Panc1 (cell line): ENCODE data around the gene DPP7. TPM values are rescaled to one million over a fixed set of nuclear protein-coding genes. Genes with fewer than 3 reads are reported as not detected.
"Not testable (repeated sequence)": the region's sequence is repeated elsewhere in the genome, so short reads cannot be mapped to it uniquely, and the experiment has no call there.

Experiments used
- ATAC-seq: fragments of 200-7000 bp; cut with Tn5 transposase; 2 replicates; pipeline ENCODE4 v1.9.1; 2020; ENCODE audit warnings: mild to moderate bottlenecking, moderate library complexity
- BruUV-seq: library from RNA; stranded (reverse); fragments of 400-500 nt; replicated peaks from 2 replicates; lab custom pipeline; 2021; lab: Mats Ljungman, UMichigan
- CTCF ChIA-PET: fragments of 300-600 bp; sonication (Branson Sonifier 250); formaldehyde crosslinking; loops from one replicate; lab custom pipeline; 2022; ENCODE audit warnings: antibody characterized with exemption; lab: Charles Lee
- POLR2A ChIA-PET: fragments of 300-600 bp; sonication (Branson Sonifier 250); formaldehyde crosslinking; loops from one replicate; lab custom pipeline; 2022; ENCODE audit warnings: antibody characterized with exemption; lab: Charles Lee
- DNase-seq: peaks from one replicate; pipeline ENCODE4 v3.0.0-alpha.2; 2010; ENCODE audit warnings: low read depth, low spot score
- H3K27ac ChIP-seq: 2 replicates; pipeline ENCODE4 v1.5.1; 2011; ENCODE audit warnings: mild to moderate bottlenecking, low read length, inconsistent platforms
- H3K27me3 ChIP-seq: fragments of 200-500 bp; sonication (Bioruptor generic); 2 replicates; pipeline ENCODE4 v1.6.0; 2014; ENCODE audit warnings: low read length, inconsistent platforms; ENCODE audit not compliant: control insufficient read depth, insufficient read depth
- H3K36me3 ChIP-seq: fragments of 200-500 bp; sonication (Bioruptor generic); 2 replicates; pipeline ENCODE4 v1.5.1; 2014; ENCODE audit warnings: inconsistent platforms, mild to moderate bottlenecking, low read length, moderate library complexity; ENCODE audit not compliant: control insufficient read depth, insufficient read depth
- H3K4me1 ChIP-seq: 2 replicates; pipeline ENCODE4 v1.5.1; 2011; ENCODE audit warnings: inconsistent platforms, mild to moderate bottlenecking, low read length, moderate library complexity; ENCODE audit not compliant: control insufficient read depth, insufficient read depth
- H3K4me3 ChIP-seq, 2 experiments: 2 replicates each; pipeline ENCODE4 v1.5.1; 2011 to 2012; ENCODE audit warnings: low read depth in 2 of 2, low read length in 2 of 2, mild to moderate bottlenecking in 2 of 2, inconsistent platforms in 1 of 2, moderate library complexity in 1 of 2
- H3K9me3 ChIP-seq: fragments of 200-500 bp; sonication (Bioruptor generic); 2 replicates; pipeline ENCODE4 v1.5.1; 2014; ENCODE audit warnings: low read depth, mild to moderate bottlenecking, inconsistent platforms, low read length, moderate library complexity; ENCODE audit not compliant: control insufficient read depth, insufficient read depth
- POLR2AphosphoS5 ChIP-seq: IDR thresholded peaks from 2 replicates; pipeline ENCODE4 v1.6.1; 2012; ENCODE audit warnings: mild to moderate bottlenecking, low read depth, low read length, moderate library complexity
- SIN3A ChIP-seq: IDR thresholded peaks from 2 replicates; pipeline ENCODE4 v1.6.1; 2012; ENCODE audit warnings: low read depth, mild to moderate bottlenecking, low read length, moderate library complexity, borderline replicate concordance; ENCODE audit not compliant: insufficient read depth
- TCF7L2 ChIP-seq: IDR thresholded peaks from 2 replicates; pipeline ENCODE4 v1.6.1; 2011; ENCODE audit warnings: mild to moderate bottlenecking, low read depth, low read length, inconsistent platforms
- in situ Hi-C: cut with HindIII; loops from 2 replicates; pipeline ENCODE4 v1.10.0; 2016; ENCODE audit warnings: low sequenced_read_pairs, low pct_unique_long_range_greater_than_20kb
- intact Hi-C: fragments of 100-400 bp; cut with micrococcal nuclease; formaldehyde crosslinking; loops from one replicate; pipeline ENCODE4 v1.10.0; 2022; ENCODE audit not compliant: unreplicated experiment
- total RNA-seq: library from RNA; stranded (reverse); gene quantifications from one replicate; pipeline ENCODE4 v1.2.1, GENCODE V29; 2021; ENCODE audit not compliant: unreplicated experiment
- TF ChIP-seq, protein P1 (sequence below), 2 experiments: IDR thresholded peaks; 2 replicates each; pipeline ENCODE4 v1.6.1; 2011 to 2012; ENCODE audit warnings: low read depth in 2 of 2, control low read depth in 1 of 2, low read length in 1 of 2, mild to moderate bottlenecking in 1 of 2, moderate library complexity in 1 of 2; ENCODE audit not compliant: insufficient read depth in 1 of 2
- TF ChIP-seq, protein P2 (sequence below): fragments of 450-650 bp; IDR thresholded peaks from 2 replicates; pipeline ENCODE4 v1.5.1; 2017; ENCODE audit warnings: mild to moderate bottlenecking

Gene DPP7
- total RNA-seq, 1 experiment from 2014 or later: 236 TPM

DNA sequence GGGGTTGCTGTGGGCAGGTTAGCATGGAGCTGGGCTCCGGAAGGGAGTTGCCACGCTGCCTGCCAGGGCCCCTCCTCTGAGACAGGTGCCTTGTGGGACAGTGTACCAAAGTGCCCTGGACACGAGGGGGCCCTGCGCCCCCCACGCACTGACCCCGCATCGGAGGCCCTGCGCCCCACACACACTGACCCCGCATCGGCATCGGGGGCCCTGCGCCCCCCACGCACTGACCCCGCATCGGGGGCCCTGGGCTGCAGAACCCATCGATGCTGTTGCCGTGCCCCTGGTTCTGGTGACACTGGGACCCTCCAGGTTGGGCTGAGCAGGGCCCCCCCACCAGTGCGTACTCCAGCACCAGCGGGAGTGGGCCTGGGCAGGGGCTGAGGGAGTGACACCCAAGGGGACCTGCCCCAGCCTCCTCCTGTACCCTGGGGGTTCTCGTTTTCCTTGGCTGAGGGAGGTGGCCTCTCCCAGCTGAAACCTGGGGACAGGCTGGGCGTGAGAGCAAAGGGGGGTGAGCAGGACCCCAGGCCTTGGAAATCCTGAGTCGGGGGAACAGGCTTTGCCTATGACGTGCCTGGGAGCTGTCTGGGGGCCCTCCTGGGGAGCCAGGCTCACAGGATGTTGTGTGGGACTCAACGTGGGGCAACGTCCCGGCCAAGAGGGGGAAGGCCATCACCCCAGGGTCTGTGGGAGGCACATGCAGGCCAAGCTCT, 51.1 kb downstream of the DPP7 start:
- TF ChIP-seq, protein P1, sequence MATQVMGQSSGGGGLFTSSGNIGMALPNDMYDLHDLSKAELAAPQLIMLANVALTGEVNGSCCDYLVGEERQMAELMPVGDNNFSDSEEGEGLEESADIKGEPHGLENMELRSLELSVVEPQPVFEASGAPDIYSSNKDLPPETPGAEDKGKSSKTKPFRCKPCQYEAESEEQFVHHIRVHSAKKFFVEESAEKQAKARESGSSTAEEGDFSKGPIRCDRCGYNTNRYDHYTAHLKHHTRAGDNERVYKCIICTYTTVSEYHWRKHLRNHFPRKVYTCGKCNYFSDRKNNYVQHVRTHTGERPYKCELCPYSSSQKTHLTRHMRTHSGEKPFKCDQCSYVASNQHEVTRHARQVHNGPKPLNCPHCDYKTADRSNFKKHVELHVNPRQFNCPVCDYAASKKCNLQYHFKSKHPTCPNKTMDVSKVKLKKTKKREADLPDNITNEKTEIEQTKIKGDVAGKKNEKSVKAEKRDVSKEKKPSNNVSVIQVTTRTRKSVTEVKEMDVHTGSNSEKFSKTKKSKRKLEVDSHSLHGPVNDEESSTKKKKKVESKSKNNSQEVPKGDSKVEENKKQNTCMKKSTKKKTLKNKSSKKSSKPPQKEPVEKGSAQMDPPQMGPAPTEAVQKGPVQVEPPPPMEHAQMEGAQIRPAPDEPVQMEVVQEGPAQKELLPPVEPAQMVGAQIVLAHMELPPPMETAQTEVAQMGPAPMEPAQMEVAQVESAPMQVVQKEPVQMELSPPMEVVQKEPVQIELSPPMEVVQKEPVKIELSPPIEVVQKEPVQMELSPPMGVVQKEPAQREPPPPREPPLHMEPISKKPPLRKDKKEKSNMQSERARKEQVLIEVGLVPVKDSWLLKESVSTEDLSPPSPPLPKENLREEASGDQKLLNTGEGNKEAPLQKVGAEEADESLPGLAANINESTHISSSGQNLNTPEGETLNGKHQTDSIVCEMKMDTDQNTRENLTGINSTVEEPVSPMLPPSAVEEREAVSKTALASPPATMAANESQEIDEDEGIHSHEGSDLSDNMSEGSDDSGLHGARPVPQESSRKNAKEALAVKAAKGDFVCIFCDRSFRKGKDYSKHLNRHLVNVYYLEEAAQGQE (IDR thresholded peaks at IDR 0.05; ENCODE audit: insufficient read depth in 1 of 2, low read depth in 2 of 2, low read length in 1 of 2): no peak
- TF ChIP-seq, protein P2, sequence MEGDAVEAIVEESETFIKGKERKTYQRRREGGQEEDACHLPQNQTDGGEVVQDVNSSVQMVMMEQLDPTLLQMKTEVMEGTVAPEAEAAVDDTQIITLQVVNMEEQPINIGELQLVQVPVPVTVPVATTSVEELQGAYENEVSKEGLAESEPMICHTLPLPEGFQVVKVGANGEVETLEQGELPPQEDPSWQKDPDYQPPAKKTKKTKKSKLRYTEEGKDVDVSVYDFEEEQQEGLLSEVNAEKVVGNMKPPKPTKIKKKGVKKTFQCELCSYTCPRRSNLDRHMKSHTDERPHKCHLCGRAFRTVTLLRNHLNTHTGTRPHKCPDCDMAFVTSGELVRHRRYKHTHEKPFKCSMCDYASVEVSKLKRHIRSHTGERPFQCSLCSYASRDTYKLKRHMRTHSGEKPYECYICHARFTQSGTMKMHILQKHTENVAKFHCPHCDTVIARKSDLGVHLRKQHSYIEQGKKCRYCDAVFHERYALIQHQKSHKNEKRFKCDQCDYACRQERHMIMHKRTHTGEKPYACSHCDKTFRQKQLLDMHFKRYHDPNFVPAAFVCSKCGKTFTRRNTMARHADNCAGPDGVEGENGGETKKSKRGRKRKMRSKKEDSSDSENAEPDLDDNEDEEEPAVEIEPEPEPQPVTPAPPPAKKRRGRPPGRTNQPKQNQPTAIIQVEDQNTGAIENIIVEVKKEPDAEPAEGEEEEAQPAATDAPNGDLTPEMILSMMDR: no peak
- no peak for TF ChIP-seq POLR2AphosphoS5
- no peak for TF ChIP-seq TCF7L2
- no peak for TF ChIP-seq SIN3A
- ChIA-PET CTCF (interaction anchor here (0.7 to 1.4 kb wide), 4 partner anchors 14 to 66 kb away, joined by 3 to 11 read pairs (median 3); partner anchors contain the start of gene NPDC1), POLR2A (no interaction called here)
- no peaks in the 10 kb centered on the region for H3K9me3 ChIP-seq
- H3K27me3 ChIP-seq: no peaks in the 10 kb centered on the region
- BruUV-seq: no TSS peak
- H3K27ac ChIP-seq: no peak overlapping the region
- DNase-seq (no peak), ATAC-seq (no peak)
- no peak overlapping the region for H3K4me3 ChIP-seq
- in situ Hi-C loops (no loop called here), intact Hi-C loops (loop anchor here (1.0 kb wide), 1 partner anchor 17 kb away; the partner anchor contains the start of gene NPDC1)
- H3K36me3 ChIP-seq: no peaks in the 10 kb centered on the region
- peaks cover 2% of the 10 kb centered on the region; the same call in 1 of the 2 replicates for H3K4me1 ChIP-seq

DNA sequence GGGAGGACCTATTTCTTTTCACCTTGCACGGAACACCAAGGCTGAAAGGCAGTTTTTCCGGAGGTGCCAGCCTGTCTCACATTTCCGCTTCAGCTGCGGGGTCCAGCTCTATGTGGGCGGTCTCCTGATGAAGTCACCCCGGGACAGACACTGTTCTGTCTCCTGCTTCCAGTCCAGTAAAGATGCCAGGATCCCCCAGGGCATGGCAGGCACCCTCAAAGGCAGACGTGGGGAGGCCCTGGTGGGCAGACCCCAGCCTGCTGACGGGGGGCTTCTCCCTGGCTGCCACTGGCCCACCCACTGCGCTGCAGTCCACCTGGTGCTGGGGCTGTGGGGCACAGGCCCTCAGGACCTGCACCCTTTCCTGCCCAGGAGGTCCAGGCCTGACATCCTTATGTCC, 51.7 kb downstream of the DPP7 start:
- H3K4me1 ChIP-seq, H3K9me3 ChIP-seq, H3K36me3 ChIP-seq, BruUV-seq, POLR2A ChIA-PET, H3K27ac ChIP-seq, in situ Hi-C loops, DNase-seq, intact Hi-C loops, ATAC-seq, CTCF ChIA-PET, H3K4me3 ChIP-seq, H3K27me3 ChIP-seq: not testable (repeated sequence)

DNA sequence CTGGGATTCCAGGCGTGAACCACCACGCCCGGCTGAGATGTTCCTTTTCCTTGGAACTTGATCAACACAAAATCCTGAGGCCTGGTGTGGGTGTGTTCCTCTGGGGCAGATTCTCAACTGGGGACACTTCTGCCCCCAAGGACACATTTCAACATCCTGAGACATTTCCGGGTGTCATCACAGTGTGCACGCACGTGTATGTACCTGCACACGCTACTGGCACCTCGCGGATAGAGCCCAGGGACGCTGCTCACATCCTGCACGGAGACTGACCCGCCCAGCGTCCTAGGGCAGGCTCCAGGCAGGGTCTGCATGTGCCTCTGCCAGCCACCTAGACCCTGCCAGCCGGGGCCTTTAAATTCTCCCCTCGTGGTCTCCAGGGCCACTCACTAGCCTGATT, 52.1 kb downstream of the DPP7 start:
- intact Hi-C loops: no loop called here
- DNase-seq (no peak), ATAC-seq (no peak)
- Histone ChIP-seq H3K27me3 (no peaks in the 10 kb centered on the region), H3K36me3 (no peaks in the 10 kb centered on the region), H3K4me3 (no peak overlapping the region), H3K9me3 (no peaks in the 10 kb centered on the region), H3K4me1 (no peaks in the 10 kb centered on the region), H3K27ac (no peak overlapping the region)
- ChIA-PET CTCF (no interaction called here), POLR2A (no interaction called here)
- in situ Hi-C loops: no loop called here
- BruUV-seq: TSS peak; percentile 76
- TF ChIP-seq, protein P2: no peak
- no peak for TF ChIP-seq TCF7L2
- no peak for TF ChIP-seq POLR2AphosphoS5
